Body of pancreas (tissue), 4 donors: ENCODE results near the gene DCAF7.

ENCODE experiments used
- POLR2A ChIP-seq, 3 donors: fragments of 450-650 bp; IDR thresholded peaks; one replicate each; pipeline ENCODE4 v1.6.1; 2016; ENCODE audit warnings: antibody characterized with exemption in 3 of 3, mild to moderate bottlenecking in 2 of 3
- TF ChIP-seq, protein P1 (sequence below), 7 experiments: fragments of 450-650 bp in 4 of 7; fragments of 200-600 bp in 3 of 7; sonication (generic) in 3 of 7; IDR thresholded peaks; one replicate each; pipeline ENCODE4 v1.5.1; 2016 to 2019; ENCODE audit warnings: antibody characterized with exemption in 7 of 7

DNA sequence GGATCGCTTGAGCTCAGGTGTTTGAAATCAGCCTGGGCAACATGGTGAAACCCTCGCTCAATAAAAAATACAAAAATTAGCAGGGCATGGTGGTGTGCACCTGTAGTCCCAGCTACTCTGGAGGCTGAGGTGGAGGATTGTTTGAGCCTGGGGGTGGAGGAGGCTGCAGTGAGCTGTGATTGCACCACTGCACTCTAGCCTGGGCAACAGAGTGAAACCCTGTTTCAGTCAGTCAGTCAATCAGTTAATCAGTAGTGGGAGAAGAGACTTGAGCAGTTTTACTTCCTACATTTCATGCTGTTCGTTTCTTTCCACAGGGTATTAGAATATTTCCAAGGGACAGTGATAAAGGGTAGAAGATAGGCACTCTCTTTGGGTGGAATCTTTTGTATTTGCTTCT is 80.8 kb downstream of the DCAF7 start:
- TF ChIP-seq, protein P1, sequence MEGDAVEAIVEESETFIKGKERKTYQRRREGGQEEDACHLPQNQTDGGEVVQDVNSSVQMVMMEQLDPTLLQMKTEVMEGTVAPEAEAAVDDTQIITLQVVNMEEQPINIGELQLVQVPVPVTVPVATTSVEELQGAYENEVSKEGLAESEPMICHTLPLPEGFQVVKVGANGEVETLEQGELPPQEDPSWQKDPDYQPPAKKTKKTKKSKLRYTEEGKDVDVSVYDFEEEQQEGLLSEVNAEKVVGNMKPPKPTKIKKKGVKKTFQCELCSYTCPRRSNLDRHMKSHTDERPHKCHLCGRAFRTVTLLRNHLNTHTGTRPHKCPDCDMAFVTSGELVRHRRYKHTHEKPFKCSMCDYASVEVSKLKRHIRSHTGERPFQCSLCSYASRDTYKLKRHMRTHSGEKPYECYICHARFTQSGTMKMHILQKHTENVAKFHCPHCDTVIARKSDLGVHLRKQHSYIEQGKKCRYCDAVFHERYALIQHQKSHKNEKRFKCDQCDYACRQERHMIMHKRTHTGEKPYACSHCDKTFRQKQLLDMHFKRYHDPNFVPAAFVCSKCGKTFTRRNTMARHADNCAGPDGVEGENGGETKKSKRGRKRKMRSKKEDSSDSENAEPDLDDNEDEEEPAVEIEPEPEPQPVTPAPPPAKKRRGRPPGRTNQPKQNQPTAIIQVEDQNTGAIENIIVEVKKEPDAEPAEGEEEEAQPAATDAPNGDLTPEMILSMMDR (IDR thresholded peaks at IDR 0.05): no peak
- no peak for TF ChIP-seq POLR2A (IDR thresholded peaks at IDR 0.05)
